K562 (cell line): ENCODE data around the gene TMEFF1. TPM values are rescaled to one million over a fixed set of nuclear protein-coding genes. Genes with fewer than 3 reads are reported as not detected.
A peak's percentile ranks its signal among the peaks of the same experiment; 100 is the strongest.

Source experiments
- BRF2 ChIP-seq: IDR thresholded peaks from 3 replicates; pipeline ENCODE4 v1.6.1; 2011; ENCODE audit warnings: borderline replicate concordance, mild to moderate bottlenecking; ENCODE audit not compliant: insufficient read length, insufficient read depth
- CREB3L1 ChIP-seq: fragments of 450-650 bp; IDR thresholded peaks from 2 replicates; pipeline ENCODE4 v1.6.1; 2014; ENCODE audit warnings: low read depth, mild to moderate bottlenecking, moderate library complexity, borderline replicate concordance
- CREBBP ChIP-seq: IDR thresholded peaks from one replicate; pipeline ENCODE4 v1.6.1; 2012; ENCODE audit warnings: low read depth, mild to moderate bottlenecking, control low read depth, inconsistent platforms, low read length
- DMBX1 ChIP-seq: fragments of 250-450 bp; sonication (Bioruptor Pico); IDR thresholded peaks from 2 replicates; pipeline ENCODE4 v1.8.0; 2022; ENCODE audit warnings: inconsistent platforms, mild to moderate bottlenecking, moderate library complexity, borderline replicate concordance
- ERF ChIP-seq: fragments of 450-650 bp; formaldehyde crosslinking; IDR thresholded peaks from 2 replicates; pipeline ENCODE4 v1.4.0; 2020; ENCODE audit warnings: mild to moderate bottlenecking, mixed read lengths
- HDAC8 ChIP-seq: fragments of 450-650 bp; IDR thresholded peaks from 2 replicates; pipeline ENCODE4 v1.6.1; 2016; ENCODE audit warnings: mild to moderate bottlenecking, missing genetic modification characterization, moderate library complexity, missing compliant biosample characterization
- MCM5 ChIP-seq: fragments of 450-650 bp; IDR thresholded peaks from 2 replicates; pipeline ENCODE4 v1.6.1; 2016; ENCODE audit warnings: low read depth
- NR2C1 ChIP-seq, 2 experiments: fragments of 450-650 bp; IDR thresholded peaks; 2 replicates each; pipeline ENCODE4 v1.6.1; 2017; ENCODE audit warnings: mild to moderate bottlenecking in 2 of 2, antibody characterized with exemption in 1 of 2, inconsistent platforms in 1 of 2, missing compliant biosample characterization in 1 of 2, missing genetic modification characterization in 1 of 2
- PCBP2 ChIP-seq: fragments of 200-400 bp; formaldehyde crosslinking; IDR thresholded peaks from 2 replicates; pipeline ENCODE4 v1.6.1; 2018; ENCODE audit warnings: low read length, low read depth, mild to moderate bottlenecking, moderate library complexity; ENCODE audit not compliant: poor library complexity, severe bottlenecking
- RBBP5 ChIP-seq: fragments of 200-600 bp; sonication (generic); IDR thresholded peaks from 2 replicates; pipeline ENCODE4 v1.6.1; 2012; ENCODE audit warnings: borderline replicate concordance, mild to moderate bottlenecking, low read length, control low read depth, inconsistent platforms; ENCODE audit not compliant: insufficient read depth, poor library complexity, severe bottlenecking
- RBM22 ChIP-seq: fragments of 200-400 bp; formaldehyde crosslinking; IDR thresholded peaks from 2 replicates; pipeline ENCODE4 v1.6.1; 2018; ENCODE audit warnings: low read length, low read depth; ENCODE audit not compliant: poor library complexity, severe bottlenecking
- SMC3 ChIP-seq: conservative IDR thresholded peaks from 2 replicates; pipeline ENCODE4 v1.6.1; 2011; ENCODE audit warnings: low read depth, low read length, improper control_type of control experiment; ENCODE audit not compliant: insufficient read depth
- TCFL5 ChIP-seq: fragments of 250-450 bp; sonication (Bioruptor Pico); conservative IDR thresholded peaks from 2 replicates; pipeline ENCODE4 v1.6.1; 2021; ENCODE audit warnings: mild to moderate bottlenecking, moderate library complexity, matching md5 sums
- ZBED1 ChIP-seq: IDR thresholded peaks from 2 replicates; pipeline ENCODE4 v1.6.1; 2014
- ZNF347 ChIP-seq: fragments of 450-650 bp; formaldehyde crosslinking; IDR thresholded peaks from 2 replicates; pipeline ENCODE4 v1.4.0; 2020; ENCODE audit warnings: low read depth, mild to moderate bottlenecking, moderate library complexity
- ZNF445 ChIP-seq: fragments of 250-450 bp; sonication (Bioruptor Pico); IDR thresholded peaks from 2 replicates; pipeline ENCODE4 v1.4.0; 2020; ENCODE audit warnings: low read depth, mild to moderate bottlenecking, moderate library complexity
- ZNF740 ChIP-seq, 3 experiments: fragments of 200-800 bp in 1 of 3; sonication (Bioruptor generic) in 1 of 3; sonication (generic) in 1 of 3; formaldehyde crosslinking in 1 of 3; IDR thresholded peaks; 2 replicates each; pipeline versions ENCODE4 v1.6.1 to v1.8.0; 2016 to 2022; ENCODE audit warnings: mild to moderate bottlenecking in 2 of 3, missing compliant biosample characterization in 2 of 3, missing genetic modification characterization in 2 of 3, missing genetic modification reagents in 1 of 3
- ZNF778 ChIP-seq: fragments of 450-650 bp; formaldehyde crosslinking; IDR thresholded peaks from 2 replicates; pipeline ENCODE4 v1.4.0; 2020; ENCODE audit warnings: mild to moderate bottlenecking, moderate library complexity
- polyA plus RNA-seq, 8 experiments: library from polyadenylated mRNA; depleted of rRNA in 4 of 8; stranded (reverse) in 5 of 8; unstranded in 3 of 8; fragments of >200 nt; fragmentation: Nextera tagmentation in 2 of 8; fragmentation: Illumina TruSeq in 1 of 8; extraction: Ambion mirVana in 2 of 8; extraction: Trizol in 1 of 8; gene quantifications; 2 replicates each; pipeline versions ENCODE4 v1.2.1 to v1.2.3, GENCODE V29; 2011 to 2014; ENCODE audit warnings: inconsistent platforms in 1 of 8, missing spikeins in 1 of 8
- total RNA-seq, 7 experiments: library from RNA; depleted of rRNA in 6 of 7; stranded (reverse); fragments of >200 nt in 6 of 7; fragmentation: Illumina TruSeq in 2 of 7; extraction: Trizol in 2 of 7; gene quantifications; 2 replicates each; pipeline versions ENCODE4 v1.2.1 to v1.2.3, GENCODE V29; 2011 to 2021; ENCODE audit warnings: low replicate concordance in 1 of 7
- TF ChIP-seq, protein P1 (sequence below): sonication (generic); formaldehyde crosslinking; IDR thresholded peaks from 2 replicates; pipeline ENCODE4 v1.4.0; 2020; ENCODE audit warnings: mild to moderate bottlenecking, missing genetic modification reagents

TMEFF1 gene
- total and polyA plus RNA-seq, 9 of the 15 experiments (the other 6 are each of a cell fraction or from before 2014, with no cell fraction given), result 0.07 to 1.1 (median 0.28) TPM; not detected in 2

DNA sequence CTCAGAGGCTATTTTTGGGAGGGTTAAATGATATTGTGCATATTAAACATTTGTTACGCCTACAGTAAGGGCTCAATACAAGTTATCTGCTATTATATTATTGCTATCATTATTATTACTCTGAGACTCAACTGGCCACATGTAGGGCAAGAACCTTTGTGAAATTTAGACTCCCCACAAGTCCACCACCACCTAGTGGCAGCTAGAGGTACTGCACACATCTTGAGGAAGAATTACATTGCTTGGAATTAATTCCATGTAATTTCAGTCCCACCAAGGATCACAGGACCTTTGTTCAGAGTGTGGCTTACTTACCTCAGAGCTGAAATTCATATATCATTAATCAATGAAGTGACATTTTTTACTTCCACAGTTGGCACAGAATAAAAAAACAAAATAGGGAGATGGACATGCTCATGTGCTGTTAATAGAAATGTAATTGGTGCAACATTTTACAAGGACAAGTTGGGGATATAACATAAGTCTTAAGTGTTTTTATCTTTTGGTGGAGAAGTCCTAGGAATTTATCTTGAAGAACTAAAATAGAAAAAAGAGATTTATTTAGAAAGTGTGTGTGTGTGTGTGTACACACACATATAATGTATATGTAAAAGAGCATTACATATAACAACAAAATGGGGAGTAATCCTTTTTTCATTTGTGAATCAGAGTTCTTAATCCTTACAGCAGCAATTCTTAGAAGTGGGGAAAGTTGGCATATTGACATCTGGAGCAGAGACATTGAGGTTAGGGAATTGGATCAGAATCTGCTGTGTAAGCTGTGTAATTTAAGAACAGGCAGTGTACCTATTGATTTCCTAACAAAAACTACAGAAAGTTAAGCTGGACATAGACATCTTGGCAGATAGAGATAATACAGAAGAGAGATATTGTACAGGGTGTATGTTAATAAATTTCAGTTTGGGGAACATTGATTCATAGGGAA lies 34.8 kb upstream of the TMEFF1 start (continued):
- TF ChIP-seq SMC3, result 0 out of 2 replicates have a peak, but pooled peaks have one; percentile 21
- no peak for TF ChIP-seq ERF (CRISPR knock-in tag)
- no peak for TF ChIP-seq CREB3L1
- TF ChIP-seq DMBX1 (CRISPR knock-in tag), result no peak
- no peak for TF ChIP-seq MCM5
- TF ChIP-seq PCBP2, result no peak
- TF ChIP-seq RBBP5, result no peak
- no peak for TF ChIP-seq TCFL5 (CRISPR knock-in tag)
- no peak for TF ChIP-seq BRF2
- no peak for TF ChIP-seq ZNF778 (CRISPR knock-in tag)
- TF ChIP-seq, protein P1, sequence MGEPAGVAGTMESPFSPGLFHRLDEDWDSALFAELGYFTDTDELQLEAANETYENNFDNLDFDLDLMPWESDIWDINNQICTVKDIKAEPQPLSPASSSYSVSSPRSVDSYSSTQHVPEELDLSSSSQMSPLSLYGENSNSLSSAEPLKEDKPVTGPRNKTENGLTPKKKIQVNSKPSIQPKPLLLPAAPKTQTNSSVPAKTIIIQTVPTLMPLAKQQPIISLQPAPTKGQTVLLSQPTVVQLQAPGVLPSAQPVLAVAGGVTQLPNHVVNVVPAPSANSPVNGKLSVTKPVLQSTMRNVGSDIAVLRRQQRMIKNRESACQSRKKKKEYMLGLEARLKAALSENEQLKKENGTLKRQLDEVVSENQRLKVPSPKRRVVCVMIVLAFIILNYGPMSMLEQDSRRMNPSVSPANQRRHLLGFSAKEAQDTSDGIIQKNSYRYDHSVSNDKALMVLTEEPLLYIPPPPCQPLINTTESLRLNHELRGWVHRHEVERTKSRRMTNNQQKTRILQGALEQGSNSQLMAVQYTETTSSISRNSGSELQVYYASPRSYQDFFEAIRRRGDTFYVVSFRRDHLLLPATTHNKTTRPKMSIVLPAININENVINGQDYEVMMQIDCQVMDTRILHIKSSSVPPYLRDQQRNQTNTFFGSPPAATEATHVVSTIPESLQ (CRISPR knock-in tag), result no peak
- no peak for TF ChIP-seq CREBBP
- no peak for TF ChIP-seq NR2C1 (IDR thresholded peaks at IDR 0.05)
- no peak for TF ChIP-seq NR2C1 (tag; IDR thresholded peaks at IDR 0.05)
- no peak for TF ChIP-seq HDAC8 (tag)
- no peak for TF ChIP-seq RBM22
- TF ChIP-seq ZNF347, result no peak
- TF ChIP-seq ZNF445 (CRISPR knock-in tag), result no peak
- no peak for TF ChIP-seq ZNF740 (CRISPR knock-in tag; IDR thresholded peaks at IDR 0.05)
- no peak for TF ChIP-seq ZNF740 (tag; IDR thresholded peaks at IDR 0.05)
- TF ChIP-seq ZBED1, result no peak
